ENCODE data around the gene TXNDC5. TPM values are rescaled to one million over a fixed set of nuclear protein-coding genes. Genes with fewer than 3 reads are reported as not detected.

The TXNDC5 gene
- total and polyA plus RNA-seq, 2 donors (not counting 3 experiments of a cell fraction or from before 2014, with no cell fraction given), result 1,665 to 2,629 TPM

GRCh38 chr6:7904654-7905319, 5.8 kb downstream of the TXNDC5 start:
- Histone ChIP-seq H3K9ac (replicated peaks; ENCODE audit: extremely low read depth, insufficient read depth, low read length) (peak overlapping the region; percentile 64), H3K36me3 (ENCODE audit: control insufficient read depth in 2 of 2, extremely low read depth in 1 of 2, insufficient read depth in 2 of 2, low read length in 2 of 2) (peaks cover 60 to 75% of the 10 kb centered on the region in 2 experiments), H3K9me3 (replicated peaks; ENCODE audit: control insufficient read depth, insufficient read depth, low read length) (no peaks in the 10 kb centered on the region), H3K27ac (ENCODE audit: insufficient read depth, low read depth, low read length) (peak overlapping the region; percentile 94), H3K9me1 (replicated peaks; ENCODE audit: control insufficient read depth, extremely low read depth, insufficient read depth, low read length) (no peaks in the 10 kb centered on the region), H3K4me3 (replicated peaks in 1 of 3; ENCODE audit: insufficient read depth in 1 of 3, low read depth in 1 of 3, low read length in 3 of 3) (peak overlapping the region in 2 of 3 experiments; percentile 0 to 6), H3K4me2 (ENCODE audit: insufficient read depth, low read length) (peak overlapping the region; percentile 72), H4K20me1 (replicated peaks; ENCODE audit: control insufficient read depth, extremely low read depth, insufficient read depth, low read length) (no peaks in the 10 kb centered on the region), H3K79me2 (ENCODE audit: control insufficient read depth, insufficient read depth, low read length) (peaks cover 100% of the 10 kb centered on the region), H3K27me3 (ENCODE audit: control insufficient read depth in 2 of 2, insufficient read depth in 2 of 2, low read length in 2 of 2) (no peaks in the 10 kb centered on the region), H3K4me1 (ENCODE audit: control insufficient read depth, extremely low read depth, insufficient read depth, low read length) (peaks cover 81% of the 10 kb centered on the region), H2AFZ (ENCODE audit: low read depth, low read length) (no peak overlapping the region)
- ChIA-PET CTCF (interaction anchor here (1.3 to 2.8 kb wide), 4 partner anchors 87 to 182 kb away, joined by 4 to 25 read pairs (median 11); no protein-coding TSS in a partner anchor), POLR2A (interaction anchor here (1.0 to 3.1 kb wide), 4 partner anchors 10 to 95 kb away, joined by 5 to 15 read pairs (median 8); no protein-coding TSS in a partner anchor)
- intact Hi-C loops (cut with micrococcal nuclease) (loop anchor here (10.0 kb wide), 1 partner anchor 310 kb away; no protein-coding TSS in a partner anchor), dilution Hi-C loops (cut with MboI; ENCODE audit: extremely low pct_ligation_motif_present, low sequenced_read_pairs) (no loop called here)
- FAIRE-seq, result peak; percentile 67
- TF ChIP-seq MAX (IDR thresholded peaks at IDR 0.05; ENCODE audit: insufficient read depth, insufficient read length), result no peak
- TF ChIP-seq POLR2A (IDR thresholded peaks at IDR 0.05; ENCODE audit: low read depth, low read length), result peak; percentile 74
- DNase-seq (ENCODE audit: low read depth, low spot score), result peak; percentile 46
- BruUV-seq (replicated peaks), result no TSS peak

- no peak overlapping the region for H3K4me3 ChIP-seq (replicated peaks in 1 of 3; ENCODE audit: insufficient read depth in 1 of 3, low read depth in 1 of 3, low read length in 3 of 3)
- TF ChIP-seq FOS (IDR thresholded peaks at IDR 0.05; ENCODE audit: borderline replicate concordance, insufficient read depth, low read length) (no peak), POLR2AphosphoS5 (IDR thresholded peaks at IDR 0.05; ENCODE audit: insufficient read depth, low read depth, low read length) (no peak), EZH2 (IDR thresholded peaks at IDR 0.05; ENCODE audit: borderline replicate concordance, low read depth, low read length, severe bottlenecking) (no peak), GATA2 (IDR thresholded peaks at IDR 0.05; ENCODE audit: insufficient read depth, insufficient read length, low read depth, low read length) (no peak), MYC (IDR thresholded peaks at IDR 0.05; ENCODE audit: low read depth, low read length) (no peak), MAX (IDR thresholded peaks at IDR 0.05; ENCODE audit: insufficient read depth, insufficient read length) (no peak), CTCF (IDR thresholded peaks at IDR 0.05; ENCODE audit: extremely low read depth in 1 of 2, insufficient read depth in 1 of 2, low read depth in 1 of 2, low read length in 2 of 2) (no peak), JUN (IDR thresholded peaks at IDR 0.05; ENCODE audit: borderline replicate concordance, insufficient read depth, insufficient read length, low read depth) (no peak), POLR2A (IDR thresholded peaks at IDR 0.05; ENCODE audit: low read depth, low read length) (no peak)
- ChIA-PET CTCF (interaction anchor here (0.8 to 2.3 kb wide), 4 partner anchors 89 to 181 kb away, joined by 3 to 26 read pairs (median 10); no protein-coding TSS in a partner anchor), POLR2A (interaction anchor here (1.5 to 3.1 kb wide), 4 partner anchors 72 to 103 kb away, joined by 4 to 17 read pairs (median 10); no protein-coding TSS in a partner anchor)
- H3K27me3 ChIP-seq (ENCODE audit: control insufficient read depth in 2 of 2, insufficient read depth in 2 of 2, low read length in 2 of 2), result no peaks in the 10 kb centered on the region
- peak overlapping the region; percentile 64 for H3K9ac ChIP-seq (replicated peaks; ENCODE audit: extremely low read depth, insufficient read depth, low read length)
- peaks cover 70 to 81% of the 10 kb centered on the region in 2 experiments for H3K36me3 ChIP-seq (ENCODE audit: control insufficient read depth in 2 of 2, extremely low read depth in 1 of 2, insufficient read depth in 2 of 2, low read length in 2 of 2)
- H3K4me1 ChIP-seq (ENCODE audit: control insufficient read depth, extremely low read depth, insufficient read depth, low read length), result peaks cover 90% of the 10 kb centered on the region
- H3K27ac ChIP-seq (ENCODE audit: insufficient read depth, low read depth, low read length), result peak overlapping the region; percentile 94
- no TSS peak for BruUV-seq (replicated peaks)
- dilution Hi-C loops (cut with MboI; ENCODE audit: extremely low pct_ligation_motif_present, low sequenced_read_pairs), result no loop called here
- peaks cover 100% of the 10 kb centered on the region for H3K79me2 ChIP-seq (ENCODE audit: control insufficient read depth, insufficient read depth, low read length)
- H3K4me2 ChIP-seq (ENCODE audit: insufficient read depth, low read length), result peak overlapping the region; percentile 32
- no peaks in the 10 kb centered on the region for H4K20me1 ChIP-seq (replicated peaks; ENCODE audit: control insufficient read depth, extremely low read depth, insufficient read depth, low read length)
- no peak overlapping the region for H2AFZ ChIP-seq (ENCODE audit: low read depth, low read length)
- FAIRE-seq, result no peak
- intact Hi-C loops (cut with micrococcal nuclease), result loop anchor here (10.0 kb wide), 1 partner anchor 311 kb away; no protein-coding TSS in a partner anchor
- peak; percentile 31 for DNase-seq (ENCODE audit: low read depth, low spot score)
- no peaks in the 10 kb centered on the region for H3K9me1 ChIP-seq (replicated peaks; ENCODE audit: control insufficient read depth, extremely low read depth, insufficient read depth, low read length)
- H3K9me3 ChIP-seq (replicated peaks; ENCODE audit: control insufficient read depth, insufficient read depth, low read length), result no peaks in the 10 kb centered on the region
These were observed 6.9 kb downstream of the TXNDC5 start for GRCh38 chr6:7903673-7904072.

All from endothelial cell of umbilical vein (primary cell).